Activated CD8-positive, alpha-beta memory T cell treated with anti-CD3 and anti-CD28 coated beads for 4 hours (primary cell): ENCODE results near the gene INSYN1.

Experiments used
- DNase-seq, 2 donors: peaks; one replicate each; pipeline ENCODE4 v3.0.0-alpha.2; 2020; ENCODE audit warnings: low read depth in 2 of 2

Gene INSYN1

DNA sequence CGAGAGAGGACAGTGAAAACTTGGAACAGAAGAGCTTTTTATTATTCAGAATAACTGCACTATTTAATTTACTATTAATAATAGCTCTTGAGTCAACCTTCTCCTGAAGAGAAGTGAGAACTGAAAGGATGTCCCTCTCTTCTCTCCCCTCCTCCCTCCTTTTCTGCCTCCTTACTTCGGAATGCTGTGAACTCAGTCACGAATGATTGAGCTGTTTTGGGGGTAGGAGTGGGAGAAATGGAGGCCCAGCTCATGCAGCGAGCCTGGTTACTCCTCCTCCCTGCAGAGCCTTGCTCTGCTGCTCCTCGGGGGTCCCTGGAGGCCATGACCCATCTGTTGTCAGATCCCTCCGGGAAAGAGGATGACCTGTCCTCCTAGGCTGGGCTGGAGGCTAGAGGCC, 20.3 kb upstream of the INSYN1 start:
- no peak for DNase-seq

DNA sequence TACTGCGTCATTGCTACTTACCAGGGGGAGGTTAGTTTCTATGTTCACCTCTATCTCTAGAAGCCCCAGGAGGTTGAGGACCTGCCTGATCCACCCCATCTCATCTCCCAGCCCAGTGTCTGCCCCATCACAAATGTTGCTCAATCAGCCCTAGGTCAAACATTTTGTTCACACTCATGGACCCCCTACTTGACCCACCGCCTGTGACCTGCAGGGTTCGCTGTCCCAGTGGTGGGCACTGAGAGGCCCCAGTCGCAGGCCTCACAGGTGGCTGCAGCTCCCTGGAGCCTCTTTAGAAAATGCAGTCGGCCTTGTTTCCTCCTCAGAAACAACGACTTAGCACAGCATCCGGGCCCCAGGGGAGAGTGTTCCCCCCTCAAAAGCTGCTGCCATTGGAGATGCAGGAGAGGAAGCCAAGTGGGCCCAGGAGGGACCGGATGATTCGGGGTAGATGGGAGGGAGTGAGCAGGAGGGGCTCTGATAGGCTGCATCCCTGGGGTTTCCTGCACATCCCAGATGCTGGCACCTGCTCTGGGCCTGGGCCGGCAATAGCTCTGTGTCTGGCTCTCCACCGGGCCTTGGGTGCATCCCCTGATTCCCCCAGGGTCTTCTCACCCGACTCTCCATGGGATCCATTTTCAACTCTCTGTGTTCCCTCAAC, 18.4 kb upstream of the INSYN1 start:
- no peak for DNase-seq

DNA sequence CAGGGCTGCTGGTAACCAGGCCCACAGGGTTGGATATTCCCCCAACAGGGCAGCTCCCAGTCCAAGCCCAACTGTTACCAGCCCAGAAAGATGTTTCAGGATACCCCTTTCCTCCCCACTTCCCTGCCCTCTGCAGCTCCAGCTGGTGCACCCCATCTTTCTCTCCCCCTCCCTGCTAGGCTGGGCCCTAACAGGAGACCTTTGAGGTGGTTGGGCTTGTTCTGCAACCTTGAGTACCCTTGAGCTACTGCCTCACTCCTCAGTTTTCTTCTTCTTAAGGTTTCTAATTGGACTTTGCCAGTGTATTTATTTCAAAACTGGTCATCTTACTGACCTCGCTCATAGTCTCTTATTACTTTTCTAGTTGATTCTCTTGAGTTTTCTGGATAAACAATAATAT, 16.9 kb upstream of the INSYN1 start:
- DNase-seq, result no peak

DNA sequence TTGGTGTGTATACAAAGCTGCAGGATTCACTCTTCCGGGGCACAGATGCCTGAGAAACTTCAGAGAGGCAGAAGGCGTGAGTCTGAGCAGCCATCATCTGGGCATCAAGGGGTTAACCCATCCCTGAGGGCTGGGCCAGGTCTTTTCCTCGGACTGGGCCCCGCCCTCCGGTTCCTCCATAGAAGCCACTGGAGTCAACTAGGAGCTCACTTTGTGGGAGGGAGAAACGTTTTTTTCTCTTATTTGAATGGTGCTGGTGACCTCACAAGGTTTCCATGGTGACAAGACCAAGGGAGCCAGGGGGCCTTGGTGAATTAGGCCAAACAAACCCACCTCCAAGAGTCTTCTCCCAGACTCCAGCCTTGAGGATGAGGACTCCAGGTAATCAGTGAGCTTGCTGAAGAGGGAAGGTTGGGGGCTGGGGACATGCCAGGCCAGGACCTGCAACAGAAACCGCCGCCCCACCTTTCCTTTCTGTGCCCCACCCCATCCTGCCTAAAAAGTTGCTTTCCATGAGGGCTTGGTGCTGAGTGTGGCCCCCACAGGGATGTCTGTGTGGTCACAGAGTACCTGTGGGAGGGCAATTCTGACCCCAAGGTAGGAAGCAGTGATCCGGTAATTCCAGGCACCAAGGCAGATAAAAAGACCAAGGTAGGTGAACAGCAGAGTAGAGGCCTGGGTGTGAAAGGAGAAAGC, 14.8 kb upstream of the INSYN1 start:
- no peak for DNase-seq

DNA sequence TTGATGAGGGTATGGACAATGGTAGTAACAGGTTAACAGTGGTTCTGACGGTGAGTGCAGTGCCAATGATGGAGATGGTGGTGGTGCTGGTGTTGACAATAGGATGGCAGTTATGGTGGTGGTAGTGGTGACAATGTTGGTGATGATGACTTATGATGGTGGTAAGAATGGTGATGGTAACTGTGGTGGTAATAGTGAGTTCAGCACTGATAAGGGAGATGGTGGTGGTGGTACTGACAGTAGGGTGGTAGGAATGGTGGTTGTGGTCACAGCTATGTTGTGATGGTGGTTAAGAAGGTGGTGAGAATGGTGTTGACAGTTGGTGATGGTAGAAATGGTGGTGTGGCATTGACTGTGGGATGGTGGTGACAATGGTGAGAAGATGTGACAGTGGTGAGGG, 13.4 kb upstream of the INSYN1 start:
- no peak for DNase-seq

DNA sequence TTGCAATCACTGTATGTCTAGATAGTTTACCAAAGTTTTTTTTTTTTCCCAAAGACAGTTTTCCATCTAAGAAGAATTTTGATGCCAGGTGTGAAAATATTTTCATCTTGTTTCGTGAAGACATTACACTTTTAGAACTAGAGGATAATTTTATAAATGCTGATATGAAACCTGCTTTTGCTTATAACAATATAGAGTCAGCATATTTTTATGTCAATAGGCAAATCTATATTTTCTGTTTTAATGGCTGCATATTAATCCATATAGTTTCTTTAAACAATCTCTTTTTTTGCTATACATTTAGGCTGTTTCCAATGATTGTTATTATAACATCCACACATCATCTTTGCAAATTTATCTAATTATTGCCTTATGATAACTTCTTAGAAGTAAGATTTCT, 12.6 kb upstream of the INSYN1 start:
- no peak for DNase-seq

DNA sequence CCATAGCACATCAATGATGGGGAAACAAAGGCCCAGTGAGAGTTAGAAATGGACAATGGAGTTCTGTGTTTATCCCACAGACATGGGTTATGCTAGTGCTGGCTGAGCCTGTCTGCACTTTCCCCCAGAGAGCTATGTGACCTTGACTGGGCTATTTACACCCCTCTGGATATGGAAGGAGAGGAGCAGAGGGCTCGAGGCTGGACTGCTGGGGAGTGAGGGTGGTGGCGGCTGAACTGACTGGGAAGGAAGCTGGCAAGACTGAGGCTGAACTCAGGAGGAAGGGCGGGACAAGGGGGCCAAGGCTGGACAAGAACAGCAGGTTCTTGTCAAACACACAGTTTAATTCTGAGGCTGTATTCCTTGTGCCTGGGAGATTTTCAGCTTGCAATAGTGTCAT, 10.8 kb upstream of the INSYN1 start:
- no peak for DNase-seq

DNA sequence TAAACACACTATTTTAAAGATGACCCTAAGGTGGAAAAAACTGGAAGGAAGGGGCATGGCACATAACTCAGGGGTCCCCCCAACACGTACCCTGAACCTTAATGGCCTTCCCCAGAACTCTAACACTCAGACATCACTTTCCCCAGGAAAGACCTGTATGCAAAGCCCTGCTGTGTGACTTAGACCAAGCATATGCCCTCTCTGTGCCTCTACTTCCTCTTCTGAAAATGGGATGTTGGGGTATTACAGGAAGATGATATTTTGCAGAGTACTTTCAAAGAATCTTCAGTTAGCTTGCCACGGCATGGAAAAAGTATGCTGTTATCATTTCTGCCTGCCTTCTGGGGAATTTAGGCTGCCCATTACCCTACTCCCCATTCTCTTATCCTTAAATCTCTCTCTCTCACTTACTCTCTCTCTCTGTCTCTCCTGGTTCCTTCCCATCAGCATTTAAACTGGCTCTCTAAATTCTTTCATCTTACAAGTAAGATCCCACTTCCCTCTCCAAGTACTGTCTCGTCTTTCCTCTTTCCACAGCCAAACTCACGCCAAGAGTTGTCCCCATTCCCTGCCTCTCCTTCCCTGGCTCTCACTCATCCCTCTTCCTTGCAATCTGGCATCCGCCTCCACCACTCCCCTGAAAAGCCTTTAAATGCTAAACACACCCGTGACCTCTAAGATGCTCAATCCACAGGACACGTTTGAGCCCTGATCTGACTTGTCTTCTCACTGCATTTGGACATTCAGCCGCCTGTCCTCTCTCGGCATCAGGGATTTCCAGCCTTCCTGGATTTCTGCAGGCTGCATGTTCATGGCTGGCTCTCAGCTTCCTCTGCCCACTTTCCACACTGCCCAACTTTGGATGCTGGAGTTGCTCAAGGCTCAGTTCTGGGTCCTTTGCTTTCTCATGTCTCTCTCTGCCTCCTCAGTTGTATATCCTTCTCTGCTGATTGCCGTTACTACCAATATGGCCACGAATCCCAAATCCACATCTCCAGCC, 7.5 kb upstream of the INSYN1 start:
- DNase-seq, result no peak

DNA sequence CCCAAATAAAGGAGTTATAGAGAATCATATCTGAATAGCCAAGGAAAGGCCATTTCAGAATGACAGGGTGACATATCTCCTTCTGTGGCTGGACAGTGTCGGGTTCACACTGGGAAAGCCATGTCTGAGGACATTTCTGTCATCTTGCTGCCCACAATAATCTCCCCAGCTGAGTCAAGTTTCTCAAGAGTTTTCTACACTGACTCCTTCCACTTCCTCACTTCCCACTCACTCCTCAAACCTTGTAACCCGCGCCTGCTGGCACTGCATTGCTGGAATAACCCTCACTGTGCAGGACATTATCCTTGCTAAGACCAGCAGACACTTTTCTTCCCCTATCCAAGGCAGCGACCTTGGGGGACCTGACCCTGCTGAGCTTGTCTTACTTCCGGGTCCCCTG, 5.3 kb upstream of the INSYN1 start:
- DNase-seq, result no peak

DNA sequence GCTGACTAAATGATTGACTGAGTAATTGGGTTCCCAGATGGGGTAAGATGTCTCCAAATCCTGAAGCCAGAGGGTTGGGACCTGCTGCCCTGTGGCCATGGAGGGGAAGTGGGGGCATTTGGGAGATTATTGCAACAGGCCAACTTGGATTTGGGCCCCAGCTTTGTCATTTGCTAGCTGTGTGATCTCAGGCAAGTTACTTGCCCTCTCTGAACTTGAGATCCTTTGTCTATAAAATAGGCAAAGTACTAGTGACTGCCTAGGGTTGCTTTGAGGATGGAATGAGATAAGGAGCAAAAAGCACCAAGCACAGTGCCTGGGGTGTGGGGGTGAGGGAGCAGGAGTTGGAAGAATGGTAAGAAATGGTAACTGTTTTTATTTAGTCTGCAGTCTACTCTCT, 4.4 kb upstream of the INSYN1 start:
- DNase-seq, result no peak

DNA sequence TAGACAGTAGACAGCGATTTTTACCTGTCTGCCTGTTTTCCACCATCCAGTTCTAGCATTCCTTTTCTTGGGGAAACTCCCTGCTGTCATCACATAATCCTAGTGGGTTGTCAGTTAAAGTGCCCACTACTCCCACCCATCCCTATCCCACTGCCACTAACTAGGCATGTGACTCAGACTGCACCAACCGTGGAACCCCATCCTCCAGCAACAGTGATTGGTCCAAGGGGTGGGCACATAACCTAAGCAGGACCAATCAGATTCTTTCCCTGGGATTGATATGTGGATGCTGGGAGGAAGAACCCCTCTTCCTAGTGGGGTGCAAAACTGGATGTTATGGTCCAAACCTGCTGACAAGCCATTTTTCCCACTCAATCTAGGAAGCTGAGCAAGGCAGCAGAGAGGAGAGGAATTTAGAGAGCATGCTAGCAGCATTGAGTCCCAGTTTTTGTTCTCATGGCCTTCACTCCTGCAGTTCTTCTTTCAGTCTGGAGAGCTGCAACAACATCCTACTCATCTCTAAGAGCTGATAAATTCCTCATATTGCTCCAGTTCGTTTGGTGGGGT, 3.9 kb upstream of the INSYN1 start:
- DNase-seq, result no peak

DNA sequence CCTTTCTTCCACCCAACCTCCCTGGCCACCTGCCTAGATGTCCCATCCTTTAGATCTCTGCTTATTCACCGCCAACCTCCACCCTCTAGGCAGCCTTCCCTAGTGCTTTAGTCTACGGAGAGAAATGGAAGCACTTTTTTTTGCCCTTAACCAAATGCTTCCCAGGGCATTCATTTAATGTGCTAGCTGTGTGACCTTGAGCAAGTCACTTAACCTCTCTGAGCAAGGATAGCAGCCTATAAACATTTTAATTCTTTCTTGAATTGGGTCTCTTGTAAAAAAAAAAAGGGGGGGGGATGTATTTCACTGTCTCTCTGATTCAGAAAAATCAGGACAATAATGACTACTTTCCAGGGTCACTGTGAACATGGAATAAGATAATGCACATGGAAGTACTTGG, 3.2 kb upstream of the INSYN1 start:
- no peak for DNase-seq

DNA sequence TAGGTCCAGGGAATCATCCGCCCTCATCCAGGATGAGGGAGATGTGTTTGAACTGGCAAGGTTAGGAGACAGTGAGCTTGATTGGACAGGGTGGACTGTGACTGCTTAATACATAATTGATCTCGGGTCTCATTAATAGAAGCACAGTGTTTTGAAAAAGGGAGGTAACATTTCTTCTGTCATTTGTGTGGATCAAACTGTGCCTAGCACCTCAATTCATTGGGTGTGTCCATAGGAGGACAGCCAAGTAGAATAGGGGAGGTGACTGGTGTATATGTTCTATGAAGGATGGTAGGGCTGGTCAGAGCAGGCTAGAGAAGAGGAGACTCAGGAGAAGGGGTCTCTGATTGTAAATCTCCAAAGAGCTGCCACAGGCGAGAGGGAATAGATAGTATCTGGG, 2.8 kb upstream of the INSYN1 start:
- no peak for DNase-seq

DNA sequence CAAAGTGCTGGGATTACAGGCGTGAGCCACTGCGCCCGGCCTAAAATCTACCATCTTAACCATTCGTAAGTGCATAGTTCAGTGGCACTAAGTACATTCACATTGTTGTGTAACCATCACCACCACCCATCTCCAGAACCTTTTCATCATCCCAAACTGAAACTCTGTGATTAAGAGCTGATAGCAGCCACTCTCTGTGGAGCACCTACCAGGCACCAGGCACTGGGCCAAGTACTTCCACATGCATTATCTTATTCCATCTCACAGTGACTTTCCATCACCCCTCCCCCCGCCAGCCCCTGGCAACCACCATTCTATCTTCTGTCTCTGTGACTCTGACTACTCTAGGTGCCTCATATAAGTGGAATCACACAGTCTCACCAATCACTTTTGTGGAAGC, 2.3 kb upstream of the INSYN1 start:
- DNase-seq, result no peak

DNA sequence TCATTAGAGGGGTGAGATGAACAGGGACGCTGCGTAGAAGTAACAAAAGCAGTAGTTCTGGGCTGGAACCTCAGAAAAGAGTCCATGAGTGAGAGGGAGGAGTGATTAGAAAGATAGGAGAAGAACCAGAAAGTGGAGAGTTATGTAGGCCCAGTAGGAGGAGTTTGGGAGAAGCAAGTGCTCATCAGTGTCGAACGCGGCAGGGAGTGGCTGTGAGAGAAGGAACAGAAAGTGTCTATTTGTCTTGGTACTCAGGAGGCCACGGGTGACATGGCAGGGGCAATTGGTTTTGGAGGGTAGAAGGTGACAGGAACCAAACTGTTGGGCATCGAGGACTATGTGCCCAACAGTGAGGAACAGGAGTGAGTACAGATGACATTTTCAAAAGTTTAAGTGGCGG, 1.3 kb upstream of the INSYN1 start:
- no peak for DNase-seq

DNA sequence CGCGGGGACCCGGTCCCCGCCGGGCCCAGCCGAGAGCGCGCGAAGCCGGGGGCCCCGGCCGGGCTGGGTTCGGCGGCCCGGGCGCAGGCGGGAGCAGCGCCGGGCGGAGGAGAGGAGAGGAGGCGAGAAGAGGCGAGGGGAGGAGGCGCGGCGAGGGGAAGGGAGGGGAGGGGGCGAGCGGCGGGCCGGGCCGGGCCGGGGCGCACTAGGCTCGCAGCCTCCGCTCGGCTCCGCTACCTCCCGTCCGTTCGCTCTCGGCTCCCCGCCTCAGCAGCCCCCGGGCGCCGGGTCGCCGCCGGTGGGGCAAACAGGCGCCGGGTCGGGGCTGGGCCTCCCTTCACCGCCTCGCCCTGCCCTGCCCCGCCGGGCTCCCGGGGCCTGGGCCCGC, 351 bp downstream of the INSYN1 start:
- no peak for DNase-seq

DNA sequence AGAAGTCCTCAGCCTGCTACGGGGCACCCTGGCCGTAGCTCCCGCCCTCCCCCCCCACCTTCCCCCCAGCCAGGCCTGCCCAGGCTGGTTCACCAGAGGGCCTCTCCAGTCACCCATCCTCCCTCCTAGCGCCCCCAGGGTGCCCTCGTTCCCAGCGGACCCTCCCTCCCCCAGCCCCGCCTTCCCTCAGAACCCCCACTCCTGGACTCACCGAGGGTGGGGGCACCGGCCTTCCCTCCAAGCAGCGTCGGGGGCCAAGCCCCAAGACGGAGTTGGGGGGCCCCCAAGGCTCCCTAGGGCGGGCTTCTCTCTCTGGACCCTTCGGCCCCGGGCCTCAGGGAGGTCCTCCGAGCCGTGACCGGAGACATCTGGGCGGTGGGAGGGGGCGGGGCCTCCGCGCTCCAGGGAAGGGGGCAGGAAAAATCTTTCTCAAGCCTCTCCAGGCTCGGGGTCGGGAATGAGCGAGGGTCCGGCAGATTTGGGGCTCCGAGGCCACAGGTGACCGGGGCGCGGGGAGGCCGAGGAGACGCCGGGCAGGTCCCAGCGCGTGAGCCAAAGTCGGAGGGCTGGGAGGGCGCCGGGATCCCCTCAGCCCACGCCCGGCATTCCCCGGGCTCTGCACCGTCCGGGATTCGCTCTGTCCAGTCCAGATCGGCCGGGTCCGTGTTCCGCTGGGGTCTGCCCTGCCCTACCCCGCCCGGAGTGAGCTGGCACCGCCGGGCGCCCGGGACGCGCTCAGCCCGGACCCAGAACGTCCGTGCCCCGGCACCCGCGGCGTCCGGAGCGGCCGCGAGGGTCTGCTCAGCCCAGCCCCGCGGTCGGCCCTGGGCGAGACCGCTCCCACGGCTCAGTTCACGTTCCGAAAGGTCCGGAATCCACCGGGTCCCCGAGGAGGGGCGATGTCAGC, 999 bp downstream of the INSYN1 start:
- DNase-seq, result no peak

DNA sequence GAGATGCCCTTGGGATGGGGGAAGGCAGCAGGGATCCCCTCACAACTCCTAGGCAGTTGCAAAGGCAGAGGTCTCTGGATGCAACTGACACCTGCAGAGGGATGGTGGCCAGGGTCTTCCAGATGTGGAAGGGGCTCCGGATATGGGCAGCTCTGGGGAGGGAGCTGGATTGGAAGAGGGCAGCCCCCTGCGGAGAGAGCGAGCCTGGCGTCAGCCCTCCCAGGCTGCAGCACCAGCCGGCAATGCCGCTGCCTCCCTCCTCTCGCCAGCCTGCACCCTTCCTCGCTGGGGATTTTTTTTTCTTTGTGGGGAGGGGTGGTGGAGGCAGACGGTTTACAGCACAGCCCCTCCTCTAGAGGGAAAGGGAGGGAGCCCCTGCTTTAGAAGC, 1.6 kb downstream of the INSYN1 start:
- DNase-seq, result no peak

DNA sequence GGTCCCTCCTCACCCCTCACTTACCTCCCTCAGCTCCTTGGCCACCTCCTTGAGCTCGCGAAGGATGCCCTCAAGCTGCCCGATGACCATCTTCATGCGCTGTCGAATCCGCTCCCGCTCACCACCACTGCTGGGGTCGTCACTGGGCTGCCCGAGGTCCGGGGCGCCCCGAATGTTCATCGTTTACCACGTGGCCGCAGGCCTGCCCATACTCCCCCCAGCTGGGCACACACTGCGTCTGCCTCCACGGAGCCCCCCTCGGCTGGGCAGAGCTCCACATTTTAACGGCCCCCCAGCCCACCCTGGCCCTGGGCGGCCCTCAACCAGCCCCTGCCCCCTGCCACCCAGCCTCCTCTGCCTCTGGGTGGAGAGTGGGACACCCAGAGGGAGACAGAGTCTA, 2.2 kb downstream of the INSYN1 start:
- DNase-seq, result no peak

DNA sequence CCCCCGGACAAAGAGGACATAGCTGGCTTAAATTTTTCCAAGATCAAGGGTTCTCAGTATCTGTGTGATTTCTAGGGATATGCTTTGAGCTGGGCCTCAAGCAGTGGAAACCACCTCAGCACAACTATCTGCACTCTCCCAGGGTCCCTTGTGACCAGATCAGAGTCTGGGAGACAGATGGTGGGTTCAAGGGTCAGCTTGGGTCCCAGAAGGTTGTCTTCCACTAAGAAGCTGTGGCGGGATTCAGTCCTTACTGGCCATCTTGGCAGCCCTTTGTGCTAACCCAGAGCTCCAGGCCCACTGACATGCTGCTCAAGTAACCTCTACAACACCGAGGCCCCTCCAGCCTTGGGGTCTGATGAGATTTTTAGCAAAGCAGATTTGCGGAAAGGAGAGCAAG, 2.7 kb downstream of the INSYN1 start:
- no peak for DNase-seq

DNA sequence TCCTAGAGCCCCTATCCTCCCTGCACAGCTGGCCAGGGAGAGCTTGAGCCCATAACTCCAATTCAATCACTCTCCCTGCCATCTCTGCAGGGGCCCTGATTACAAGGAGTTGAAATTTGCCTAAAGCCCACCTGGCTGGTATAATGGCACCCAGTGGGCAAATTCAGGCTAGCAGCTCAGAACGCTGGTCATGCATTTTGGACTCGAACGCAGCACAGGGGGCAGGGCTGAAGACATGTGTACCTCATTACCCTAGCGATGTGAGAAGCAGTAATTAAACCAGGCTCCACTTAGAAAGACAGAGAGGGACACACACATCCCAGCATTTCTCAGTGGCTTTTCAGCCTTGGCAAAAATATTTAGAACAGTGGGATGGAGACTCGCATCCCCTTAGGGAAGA, 3.2 kb downstream of the INSYN1 start:
- DNase-seq, result no peak
